GM12892 (cell line): Measurements from ENCODE around the gene MAP2K5.

ENCODE experiments used
- POLR2A ChIP-seq: IDR thresholded peaks from 2 replicates; pipeline ENCODE4 v1.6.1; 2011; ENCODE audit warnings: low read depth, low read length, control low read depth
- TAF1 ChIP-seq: IDR thresholded peaks from 2 replicates; pipeline ENCODE4 v1.6.1; 2011; ENCODE audit warnings: low read depth, mild to moderate bottlenecking, control low read depth, low read length, borderline replicate concordance

GRCh38 chr15:67855842-67856241 is 313.3 kb downstream of the MAP2K5 start:
- TF ChIP-seq POLR2A (no peak), TAF1 (no peak)
